ENCODE measurements around the gene DQX1.

GRCh38 chr2:74566076-74566753 lies 40.2 kb upstream of the DQX1 start:
- no peak for TF ChIP-seq CTCF (IDR thresholded peaks at IDR 0.05)
- TF ChIP-seq POLR2A (IDR thresholded peaks at IDR 0.05) = no peak
- no peak for TF ChIP-seq EP300 (IDR thresholded peaks at IDR 0.05)

Measured in suprapubic skin (tissue), 3 donors.